GM08714 (cell line): ENCODE results near the gene M1AP.
"Not testable (repeated sequence)": the region's sequence is repeated elsewhere in the genome, so short reads cannot be mapped to it uniquely, and the experiment has no call there.

Experiments used
- H3K4me3 ChIP-seq: fragments of 200-500 bp; sonication (Bioruptor generic); 2 replicates; pipeline ENCODE4 v1.5.1; 2014; ENCODE audit warnings: mild to moderate bottlenecking, low read length, inconsistent platforms
- ZNF274 ChIP-seq: IDR thresholded peaks from 2 replicates; pipeline ENCODE4 v1.6.1; 2012; ENCODE audit warnings: mild to moderate bottlenecking, low read depth, low read length

M1AP gene

DNA sequence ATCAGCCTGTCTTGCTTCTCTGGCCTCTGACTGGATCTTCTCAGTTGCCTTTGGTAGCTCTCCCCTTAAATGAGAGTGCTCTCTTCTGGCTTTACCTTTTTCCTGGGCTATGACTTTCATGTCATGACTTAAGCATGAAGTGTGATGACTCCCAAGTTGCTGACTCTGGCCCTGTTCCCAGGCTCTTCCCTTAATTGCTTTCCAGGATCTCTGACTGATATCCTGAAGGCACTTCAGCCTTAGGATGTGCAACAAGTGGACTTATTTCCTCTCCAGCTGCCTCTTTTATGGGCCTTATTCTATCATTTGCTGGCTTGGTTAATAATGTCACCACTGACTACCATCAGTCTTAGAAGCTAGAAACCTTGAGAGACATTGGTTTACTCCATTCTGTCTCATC is 23.3 kb upstream of the M1AP start:
- no peak overlapping the region for H3K4me3 ChIP-seq
- no peak for TF ChIP-seq ZNF274

DNA sequence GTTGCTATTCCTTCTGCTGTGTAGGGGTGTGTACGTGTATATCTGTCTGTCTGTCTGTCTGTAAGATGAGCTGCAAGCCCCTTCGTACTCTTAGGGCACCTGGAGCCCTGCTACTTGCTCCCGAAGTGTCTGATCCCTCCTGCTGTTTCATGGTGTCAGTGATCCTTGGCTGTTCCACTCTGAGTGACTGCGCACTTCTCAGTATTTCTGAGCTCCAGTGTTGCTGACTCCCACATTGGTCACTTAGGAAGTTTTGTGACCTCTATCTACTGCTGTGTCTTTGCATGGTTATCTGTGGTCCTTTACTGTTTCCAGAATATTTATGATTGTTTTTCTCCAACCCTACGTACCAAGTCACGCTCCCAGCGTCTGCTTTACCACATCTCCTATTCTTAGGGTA is 22.1 kb upstream of the M1AP start:
- H3K4me3 ChIP-seq, result no peak overlapping the region

DNA sequence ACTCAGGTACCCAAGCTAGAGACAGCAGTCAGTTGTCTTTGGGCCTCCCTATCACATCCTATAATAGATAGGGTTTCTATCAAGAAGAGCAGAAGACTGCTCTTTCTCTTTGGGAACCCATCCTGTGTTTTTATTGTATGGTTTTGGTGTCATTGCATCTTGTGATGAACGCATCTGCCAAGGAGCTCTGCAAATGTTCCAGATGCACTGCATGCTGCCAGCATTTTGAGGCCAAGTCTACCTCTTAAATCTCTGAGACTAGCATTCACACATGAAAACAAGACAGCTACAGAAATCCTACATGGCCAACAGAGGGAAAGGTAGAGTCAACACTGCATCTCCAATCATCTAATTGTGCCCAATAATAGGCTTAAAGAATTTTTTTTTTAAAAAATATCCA is 20.0 kb upstream of the M1AP start:
- TF ChIP-seq ZNF274, result no peak
- H3K4me3 ChIP-seq, result no peak overlapping the region

More for the DNA sequence above, 22.1 kb upstream of the M1AP start:
- no peak for TF ChIP-seq ZNF274

DNA sequence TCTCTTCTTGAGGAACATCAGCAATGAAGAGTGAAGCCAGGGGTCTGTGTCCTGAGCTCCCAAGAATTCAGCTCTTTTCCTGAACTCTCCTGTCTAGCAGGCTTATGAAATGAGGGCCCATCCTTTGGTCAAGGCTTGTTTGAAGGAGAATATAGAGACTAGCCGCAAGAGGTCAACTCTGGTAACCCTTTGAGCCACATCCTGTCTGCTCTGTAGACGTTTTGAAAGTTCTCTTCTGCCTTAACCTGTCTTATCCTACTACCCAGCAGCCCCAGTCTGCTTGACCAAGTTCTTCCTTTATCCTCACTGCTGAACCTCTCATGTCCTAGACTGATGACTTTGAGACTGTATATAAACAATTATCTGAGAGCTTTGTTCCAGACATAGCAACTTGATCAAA is 11.3 kb upstream of the M1AP start:
- H3K4me3 ChIP-seq, result no peak overlapping the region
- TF ChIP-seq ZNF274, result no peak

DNA sequence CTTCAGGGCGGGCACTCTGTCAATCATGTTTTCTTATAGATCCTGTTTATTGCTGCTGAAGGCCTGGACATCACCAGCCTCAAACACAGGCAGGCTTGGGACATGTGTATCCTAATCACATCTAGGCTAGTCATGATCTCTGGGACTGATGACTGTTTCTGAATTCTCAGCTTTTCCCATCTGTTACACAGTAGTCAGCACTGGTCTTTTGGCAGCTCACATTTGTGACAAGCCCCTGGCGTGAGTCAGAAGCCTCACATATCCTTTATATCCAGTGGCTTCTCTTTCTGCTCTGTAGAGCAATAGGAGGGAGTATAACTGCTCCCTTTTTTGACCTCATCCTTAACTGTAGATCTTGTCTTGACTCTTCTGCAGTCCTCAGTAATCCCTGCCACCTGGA is 10.4 kb upstream of the M1AP start:
- H3K4me3 ChIP-seq, result no peak overlapping the region
- no peak for TF ChIP-seq ZNF274

DNA sequence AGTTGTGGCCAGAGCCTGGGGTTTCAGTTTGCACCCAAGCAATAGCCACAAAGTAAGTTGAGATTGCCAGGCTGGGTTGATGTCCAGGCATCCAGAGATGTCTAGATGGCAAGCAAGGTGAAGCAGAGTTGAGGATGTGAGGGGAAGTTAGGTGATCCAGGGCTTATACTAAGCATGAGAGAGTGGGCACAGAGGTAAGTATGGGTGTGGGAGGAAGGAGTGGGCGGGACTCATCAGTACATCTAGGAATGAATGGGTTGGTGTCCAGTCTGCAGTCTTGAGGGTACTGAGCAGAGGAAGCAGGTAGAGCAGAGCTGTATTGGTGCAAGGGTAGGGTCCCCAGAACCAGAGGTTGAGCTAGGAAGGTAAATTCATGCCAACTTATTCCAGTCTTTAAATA is 7.4 kb upstream of the M1AP start:
- TF ChIP-seq ZNF274, result no peak
- no peak overlapping the region for H3K4me3 ChIP-seq

DNA sequence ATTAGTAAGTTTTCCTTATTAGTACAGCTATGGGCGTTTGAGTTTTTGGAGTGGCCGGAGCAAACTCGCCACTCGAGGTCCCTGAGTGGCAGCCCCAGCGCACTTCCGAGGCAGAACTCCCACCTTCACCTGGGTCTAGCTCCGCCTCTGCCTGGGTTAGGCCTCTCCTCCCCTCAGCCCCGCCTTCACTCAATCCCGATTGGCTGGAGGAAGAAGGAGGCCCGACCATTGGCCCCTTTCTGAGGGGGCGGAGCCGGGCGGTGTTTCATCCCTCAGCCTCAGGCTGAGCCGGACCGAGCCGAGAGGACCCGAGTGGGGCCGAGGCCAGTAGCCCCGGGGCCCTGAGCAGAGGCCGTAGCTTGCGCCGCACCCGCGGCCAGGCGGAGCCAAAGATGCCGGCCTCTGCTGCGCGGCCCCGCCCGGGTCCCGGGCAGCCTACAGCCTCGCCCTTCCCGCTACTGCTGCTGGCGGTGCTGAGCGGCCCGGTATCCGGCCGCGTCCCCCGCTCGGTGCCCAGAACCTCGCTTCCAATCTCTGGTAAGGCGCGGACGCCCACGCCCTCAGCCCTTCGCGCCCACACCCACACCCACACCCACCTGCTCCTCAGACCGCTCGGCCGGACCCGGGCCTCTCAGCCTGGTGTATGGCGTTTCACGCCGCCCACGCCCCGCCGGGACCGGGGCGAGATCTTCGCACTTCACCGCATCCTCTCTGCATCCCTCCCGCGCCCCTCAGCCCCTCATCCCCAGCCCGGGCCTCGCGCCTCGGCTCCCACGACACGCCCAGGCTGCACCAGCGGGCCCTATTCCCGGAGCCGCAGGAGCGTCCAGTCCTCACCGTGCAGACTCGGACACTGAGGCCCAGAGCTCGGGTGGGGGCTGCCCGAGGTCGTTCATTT is 6.1 kb upstream of the M1AP start, which contains the start of gene SEMA4F:
Gene SEMA4F, plus strand, starts transcription at position 263 of the 898 bp plus-strand sequence. Its CDS starts 130 bp downstream, at position 393.
- peak within 1 kb of the TSS; percentile 78 for H3K4me3 ChIP-seq
- TF ChIP-seq ZNF274, result no peak

DNA sequence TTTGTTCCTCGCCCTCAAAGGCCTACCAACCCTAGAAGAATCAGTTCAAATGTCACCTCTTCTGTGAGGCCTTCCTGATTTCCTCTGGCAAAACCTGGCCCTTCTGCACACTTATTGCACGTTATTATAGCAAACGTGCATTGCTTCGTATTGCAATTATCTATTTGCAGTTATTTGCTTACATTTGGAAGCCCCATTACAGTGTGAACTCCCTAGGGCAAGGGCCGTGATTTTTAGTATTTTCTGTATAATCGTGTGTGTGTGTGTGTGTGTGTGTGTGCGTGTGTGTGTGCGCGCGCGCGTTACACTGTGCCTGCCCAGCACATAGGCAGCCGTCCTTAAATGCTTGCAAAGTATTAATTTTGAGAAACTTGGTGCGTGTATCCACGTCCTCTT is 5.5 kb upstream of the M1AP start:
- no peak for TF ChIP-seq ZNF274
- H3K4me3 ChIP-seq, result peak overlapping the region; percentile 55; the same call in 1 of the 2 replicates

DNA sequence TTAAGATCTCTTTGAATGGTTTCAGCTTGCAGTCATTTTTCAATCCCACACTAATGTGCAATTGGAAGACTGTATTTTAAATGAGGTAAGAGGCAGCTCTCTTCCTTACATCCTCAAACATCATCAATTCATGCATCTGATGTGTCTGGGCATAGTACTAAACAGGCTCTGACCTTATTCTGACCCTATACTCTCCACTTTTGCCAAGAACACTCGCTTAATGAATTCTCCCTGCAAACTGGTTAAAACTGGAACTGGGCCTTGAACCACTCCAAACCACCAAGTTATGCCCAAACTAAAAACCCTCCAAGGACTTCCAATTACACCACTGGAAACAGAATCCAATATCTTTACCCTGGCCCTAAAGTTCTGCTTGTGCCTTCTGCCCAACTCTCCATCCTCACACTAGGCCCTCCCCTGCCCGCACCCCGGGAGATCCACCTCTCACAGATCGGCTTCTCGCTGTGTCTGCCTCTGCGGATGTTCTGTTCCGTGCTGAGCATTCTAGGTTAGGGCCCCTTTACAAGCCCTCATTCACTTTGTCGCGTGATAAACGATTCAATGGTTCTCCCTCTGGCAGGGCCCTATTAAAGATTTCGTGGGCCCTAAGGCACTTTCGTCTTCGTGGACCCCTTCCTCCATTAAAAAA is 1.2 kb downstream of the M1AP start:
- TF ChIP-seq ZNF274, result no peak
- H3K4me3 ChIP-seq, result no peak overlapping the region

DNA sequence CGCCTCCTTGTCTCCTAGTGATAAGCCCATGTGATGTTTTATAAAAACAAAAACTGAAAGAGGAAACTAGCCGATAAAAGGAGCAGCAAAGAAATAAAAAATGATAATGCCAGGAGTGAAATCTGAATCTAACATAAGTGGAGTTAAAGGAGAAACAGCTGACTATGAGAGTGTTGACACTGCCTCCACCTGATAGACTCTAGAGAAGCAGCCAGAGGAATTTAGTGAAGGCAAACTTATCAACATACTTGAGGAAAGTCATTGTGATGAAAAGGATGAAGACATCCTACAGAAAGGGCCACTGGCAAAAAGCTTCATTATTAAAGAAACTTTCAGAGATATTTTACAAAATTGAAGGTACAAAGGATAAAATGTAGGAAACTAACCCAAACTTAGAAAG is 1.9 kb downstream of the M1AP start:
- H3K4me3 ChIP-seq, result no peak overlapping the region
- TF ChIP-seq ZNF274, result no peak

DNA sequence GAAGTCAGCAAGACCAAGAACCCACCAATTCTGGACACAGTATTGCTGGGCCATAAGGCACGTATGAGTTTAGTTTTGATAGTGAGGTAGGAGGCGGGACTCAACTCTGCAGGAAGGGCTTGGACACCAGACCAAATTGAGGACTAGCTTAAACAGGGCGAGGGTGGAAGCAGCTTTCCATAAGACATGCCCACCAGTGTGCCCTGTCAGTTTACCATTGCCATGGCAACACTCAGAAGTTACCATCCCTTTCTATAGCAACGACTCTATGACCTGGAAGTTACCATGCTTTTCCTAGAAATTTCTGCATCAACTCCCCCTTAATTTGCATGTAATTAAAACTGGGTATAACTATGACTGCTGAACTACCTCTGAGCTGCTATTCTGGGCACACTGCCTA is 2.8 kb downstream of the M1AP start:
- no peak overlapping the region for H3K4me3 ChIP-seq
- TF ChIP-seq ZNF274, result no peak

DNA sequence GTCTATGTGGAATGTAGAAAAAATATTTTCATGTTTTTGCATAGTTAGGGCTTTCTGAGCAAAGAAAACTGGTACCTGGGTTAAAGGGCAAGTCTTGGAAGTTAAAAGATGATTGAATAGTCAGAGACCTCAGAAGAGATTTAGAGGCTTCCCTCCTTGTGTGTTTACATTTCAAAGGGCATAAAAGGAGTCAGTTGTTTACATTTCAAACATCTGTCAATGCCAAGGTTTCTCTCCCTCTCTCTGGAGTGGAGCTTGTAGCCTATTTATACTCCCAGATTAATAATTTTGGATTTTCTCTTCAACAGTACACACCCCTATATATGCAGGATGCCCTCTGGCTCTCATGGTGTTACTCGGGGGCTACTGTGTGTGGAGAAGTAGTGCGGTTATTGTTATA is 8.6 kb downstream of the M1AP start:
- no peak overlapping the region for H3K4me3 ChIP-seq
- no peak for TF ChIP-seq ZNF274

DNA sequence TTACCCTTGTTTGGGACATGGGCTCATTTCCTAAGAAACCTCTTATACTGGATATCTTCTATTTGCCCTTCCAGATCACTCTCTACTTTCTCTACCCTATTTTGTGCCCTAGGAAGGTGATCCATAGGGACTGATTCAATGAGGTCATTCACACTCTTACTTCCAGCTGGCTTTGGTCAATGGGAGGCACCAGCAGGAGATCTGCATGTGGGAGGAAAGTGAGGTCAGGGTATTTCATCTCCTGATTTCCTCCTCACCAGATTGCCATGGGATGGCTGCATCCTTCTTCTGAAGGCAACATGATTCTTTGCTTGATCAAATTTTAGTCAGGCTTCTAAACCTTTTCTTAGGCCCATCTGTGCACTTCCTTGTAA is 15.2 kb downstream of the M1AP start:
- no peak for TF ChIP-seq ZNF274
- H3K4me3 ChIP-seq, result no peak overlapping the region

DNA sequence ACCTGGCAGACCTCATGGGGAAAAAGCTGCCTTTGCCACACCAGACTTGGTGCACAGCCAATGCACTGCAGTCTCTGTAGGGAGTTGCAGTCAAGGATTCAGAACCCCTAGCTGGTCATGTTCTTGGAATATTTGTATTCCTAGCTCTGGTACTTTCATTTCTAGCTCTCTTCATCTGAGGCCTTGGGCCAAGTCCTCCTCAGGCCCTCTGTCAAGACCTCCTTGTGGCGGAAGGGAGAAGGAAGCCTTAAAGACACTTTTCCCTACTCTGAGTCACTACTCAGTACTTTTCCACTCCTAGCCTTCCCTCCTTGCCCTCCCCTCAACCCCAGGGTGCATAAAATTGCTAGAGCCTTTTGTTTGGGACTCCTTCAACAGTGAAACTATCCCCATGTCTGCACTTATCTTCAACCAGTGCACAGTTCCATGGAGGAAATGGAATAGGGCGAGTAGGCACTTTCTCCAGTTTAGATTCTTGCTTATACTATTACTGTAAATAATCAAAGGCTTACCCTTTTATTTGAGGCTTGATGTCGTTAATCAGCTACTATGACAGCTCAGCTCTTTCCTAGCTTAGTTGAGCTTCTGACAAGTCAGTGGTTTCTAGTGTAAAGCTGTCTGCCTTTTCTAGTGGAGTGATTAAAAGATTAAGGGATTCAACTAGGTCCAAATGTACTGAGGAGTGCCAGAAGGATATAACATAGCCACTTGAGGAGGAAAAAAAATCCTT is 15.8 kb downstream of the M1AP start:
- no peak overlapping the region for H3K4me3 ChIP-seq
- TF ChIP-seq ZNF274, result no peak

DNA sequence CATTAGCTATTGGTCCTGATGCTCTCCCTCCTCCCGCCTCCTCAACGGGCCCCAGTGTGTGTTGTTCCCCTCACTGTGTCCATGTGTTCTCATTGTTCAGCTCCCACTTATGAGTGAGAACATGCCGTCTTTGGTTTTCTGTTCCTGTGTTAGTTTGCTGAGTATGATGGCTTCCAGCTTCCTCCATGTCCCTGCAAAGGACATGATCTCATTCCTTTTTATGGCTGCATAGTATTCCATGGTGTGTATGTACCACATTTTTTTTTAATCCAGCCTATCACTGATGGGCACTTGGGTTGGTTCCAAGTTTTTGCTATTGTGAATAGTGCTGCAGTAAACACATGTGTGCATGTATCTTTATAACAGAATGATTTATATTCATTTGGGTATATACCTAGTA is 17.7 kb downstream of the M1AP start:
- H3K4me3 ChIP-seq, result not testable (repeated sequence)
